CD4-positive, alpha-beta T cell treated with Interleukin-4 for 4 hours (primary cell): ENCODE data around the gene YBEY.

ENCODE experiments used
- DNase-seq: peaks from one replicate; pipeline ENCODE4 v3.0.0-alpha.2; 2020

YBEY gene

GRCh38 chr21:46334351-46335140, 48.4 kb downstream of the YBEY start:
- no peak for DNase-seq

GRCh38 chr21:46336603-46337002, 50.5 kb downstream of the YBEY start:
- DNase-seq: no peak

- no peak for DNase-seq
Observed at GRCh38 chr21:46340998-46341397, 54.9 kb downstream of the YBEY start.

GRCh38 chr21:46344219-46344915, 58.2 kb downstream of the YBEY start:
- no peak for DNase-seq

- no peak for DNase-seq
Observed at GRCh38 chr21:46345861-46346260, 59.7 kb downstream of the YBEY start.

- DNase-seq: no peak
Observed at GRCh38 chr21:46346296-46347202, 60.4 kb downstream of the YBEY start.

- no peak for DNase-seq
Observed at GRCh38 chr21:46347203-46347550, 61.0 kb downstream of the YBEY start.
